Natural killer cell (primary cell): ENCODE results near the gene RNU6-1. TPM values are rescaled to one million over a fixed set of nuclear protein-coding genes. Genes with fewer than 3 reads are reported as not detected.

Experiments
- ATAC-seq, 3 donors: fragments of 150-1000 bp in 2 of 3; fragments of 200-7000 bp in 1 of 3; cut with Tn5 transposase; 1 replicate in 1 of 3; 2 replicates in 2 of 3; pipeline ENCODE4 v1.10.0; 2021; ENCODE audit warnings: mild to moderate bottlenecking in 2 of 3, moderate library complexity in 2 of 3
- DNase-seq, 2 donors: peaks; one replicate each; pipeline versions ENCODE4 v3.0.0 to v3.0.0-alpha.2; 2013 to 2021; ENCODE audit warnings: mixed read lengths in 1 of 2
- H3K27ac ChIP-seq: one replicate; pipeline ENCODE4 v1.5.1; 2013; ENCODE audit warnings: mild to moderate bottlenecking, low read length
- H3K27me3 ChIP-seq: one replicate; pipeline ENCODE4 v1.6.1; 2013; ENCODE audit warnings: low read length; ENCODE audit not compliant: control insufficient read depth, insufficient read depth
- H3K36me3 ChIP-seq: one replicate; pipeline ENCODE4 v1.6.1; 2013; ENCODE audit warnings: low read length; ENCODE audit not compliant: control insufficient read depth, insufficient read depth
- H3K4me1 ChIP-seq: one replicate; pipeline ENCODE4 v1.6.1; 2013; ENCODE audit warnings: low read length; ENCODE audit not compliant: control insufficient read depth, insufficient read depth
- H3K4me3 ChIP-seq: one replicate; pipeline ENCODE4 v1.5.1; 2013; ENCODE audit warnings: low read length
- H3K9me3 ChIP-seq: one replicate; pipeline ENCODE4 v1.6.1; 2013; ENCODE audit warnings: low read length; ENCODE audit not compliant: control insufficient read depth, insufficient read depth
- H3K27ac Mint-ChIP-seq, 2 donors: one replicate each; pipeline ENCODE4 v1.8.0; 2022; ENCODE audit warnings: mild to moderate bottlenecking in 2 of 2, mixed read lengths in 2 of 2, moderate library complexity in 1 of 2
- H3K27me3 Mint-ChIP-seq, 2 donors: one replicate each; pipeline ENCODE4 v1.8.0; 2022; ENCODE audit warnings: low read depth in 2 of 2, mixed read lengths in 2 of 2
- H3K36me3 Mint-ChIP-seq: one replicate; pipeline ENCODE4 v1.8.0; 2022; ENCODE audit warnings: mixed read lengths
- H3K4me1 Mint-ChIP-seq, 2 donors: one replicate each; pipeline ENCODE4 v1.8.0; 2022; ENCODE audit warnings: mixed read lengths in 2 of 2
- H3K4me3 Mint-ChIP-seq: one replicate; pipeline ENCODE4 v1.8.0; 2022; ENCODE audit warnings: mild to moderate bottlenecking, moderate library complexity, mixed read lengths
- H3K9me3 Mint-ChIP-seq, 2 donors: one replicate each; pipeline ENCODE4 v1.8.0; 2022; ENCODE audit warnings: mixed read lengths in 2 of 2
- WGBS: methylation state at CpG from one replicate; pipeline ENCODE4 v1.1.7; 2013; ENCODE audit warnings: missing lambda C conversion rate; ENCODE audit not compliant: insufficient coverage; 5-methylcytosine and 5-hydroxymethylcytosine counted together
- intact Hi-C: fragments of 100-400 bp; cut with micrococcal nuclease; formaldehyde crosslinking; loops from one replicate; pipeline ENCODE4 v1.14.2; 2022
- total RNA-seq, 4 donors: library from RNA; stranded (reverse); fragments of 120-200 nt in 1 of 4; gene quantifications; one replicate each; pipeline versions ENCODE4 v1.2.3 to v1.2.4, GENCODE V29; 2013 to 2022
- TF ChIP-seq, protein P1 (sequence below): fragments of 200-600 bp; IDR thresholded peaks from one replicate; pipeline ENCODE4 v1.8.0; 2022; ENCODE audit warnings: antibody characterized with exemption

RNU6-1 gene
- total RNA-seq, 3 donors from 2014 or later (not counting 1 experiment from before 2014, with no cell fraction given): not detected

DNA sequence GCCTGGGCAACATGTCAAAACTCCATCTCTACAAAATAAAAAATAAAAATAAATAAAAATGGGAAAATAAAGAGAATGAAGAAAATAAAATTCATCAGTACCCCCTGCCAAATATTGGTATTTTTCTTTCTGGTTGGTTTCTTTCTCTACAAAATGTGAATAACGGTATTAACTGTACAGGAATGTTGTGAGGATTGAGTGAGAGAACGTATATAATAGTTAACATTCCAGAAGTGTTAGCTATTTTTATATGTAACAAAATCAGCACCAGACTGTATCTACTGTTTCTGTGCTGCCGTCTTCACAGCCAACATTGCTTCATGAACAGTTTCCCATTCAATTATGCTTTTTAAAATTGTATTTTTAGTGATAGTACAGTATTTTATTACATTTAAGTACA is 25.5 kb upstream of the RNU6-1 start:
- Histone ChIP-seq H3K36me3 (no peaks in the 10 kb centered on the region), H3K4me1 (peaks cover 13% of the 10 kb centered on the region), H3K4me3 (no peak overlapping the region), H3K27me3 (peaks cover 4% of the 10 kb centered on the region), H3K27ac (no peak overlapping the region), H3K9me3 (no peaks in the 10 kb centered on the region)
- intact Hi-C loops: no loop called here
- DNase-seq (no peak), ATAC-seq (no peak)
- no peak overlapping the region for H3K4me3 Mint-ChIP-seq
- peaks cover 23 to 32% of the 10 kb centered on the region in 2 donors for H3K27me3 Mint-ChIP-seq
- peaks cover 5 to 6% of the 10 kb centered on the region in 2 donors for H3K4me1 Mint-ChIP-seq
- H3K27ac Mint-ChIP-seq: no peak overlapping the region
- no peaks in the 10 kb centered on the region for H3K36me3 Mint-ChIP-seq
- no CpG with 5 or more reads among the region's 3 CpGs for WGBS
- TF ChIP-seq, protein P1, sequence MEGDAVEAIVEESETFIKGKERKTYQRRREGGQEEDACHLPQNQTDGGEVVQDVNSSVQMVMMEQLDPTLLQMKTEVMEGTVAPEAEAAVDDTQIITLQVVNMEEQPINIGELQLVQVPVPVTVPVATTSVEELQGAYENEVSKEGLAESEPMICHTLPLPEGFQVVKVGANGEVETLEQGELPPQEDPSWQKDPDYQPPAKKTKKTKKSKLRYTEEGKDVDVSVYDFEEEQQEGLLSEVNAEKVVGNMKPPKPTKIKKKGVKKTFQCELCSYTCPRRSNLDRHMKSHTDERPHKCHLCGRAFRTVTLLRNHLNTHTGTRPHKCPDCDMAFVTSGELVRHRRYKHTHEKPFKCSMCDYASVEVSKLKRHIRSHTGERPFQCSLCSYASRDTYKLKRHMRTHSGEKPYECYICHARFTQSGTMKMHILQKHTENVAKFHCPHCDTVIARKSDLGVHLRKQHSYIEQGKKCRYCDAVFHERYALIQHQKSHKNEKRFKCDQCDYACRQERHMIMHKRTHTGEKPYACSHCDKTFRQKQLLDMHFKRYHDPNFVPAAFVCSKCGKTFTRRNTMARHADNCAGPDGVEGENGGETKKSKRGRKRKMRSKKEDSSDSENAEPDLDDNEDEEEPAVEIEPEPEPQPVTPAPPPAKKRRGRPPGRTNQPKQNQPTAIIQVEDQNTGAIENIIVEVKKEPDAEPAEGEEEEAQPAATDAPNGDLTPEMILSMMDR: no peak
- no peaks in the 10 kb centered on the region for H3K9me3 Mint-ChIP-seq

DNA sequence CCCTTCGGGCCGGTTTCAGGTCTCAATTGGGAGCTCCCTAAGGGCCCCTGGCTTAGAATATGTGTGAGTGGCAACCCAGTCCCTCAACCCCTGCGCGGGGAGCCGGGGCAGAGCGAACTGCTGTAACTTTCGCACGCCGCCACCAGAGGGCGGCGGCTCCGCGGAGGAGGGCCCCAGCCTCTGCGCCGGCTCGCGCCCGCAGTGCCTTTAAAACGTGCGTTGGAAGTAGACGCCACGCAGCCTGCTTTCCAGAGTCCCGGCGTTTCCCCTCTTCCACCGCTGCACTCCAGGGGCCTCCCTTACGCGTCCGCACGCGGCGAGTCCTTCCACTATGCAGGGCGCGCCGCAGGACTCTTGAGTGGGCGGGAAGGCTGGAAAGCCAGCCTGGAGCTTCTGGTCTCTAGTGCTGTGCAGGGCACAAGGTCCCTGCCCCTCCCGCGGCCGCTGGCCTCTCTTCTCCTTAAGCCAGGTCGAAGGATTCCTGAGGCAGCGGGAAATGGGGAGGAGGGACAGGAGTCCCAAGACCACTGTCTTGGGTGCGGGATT is 23.7 kb upstream of the RNU6-1 start:
- peaks cover 5 to 6% of the 10 kb centered on the region in 2 donors for H3K4me1 Mint-ChIP-seq
- Histone ChIP-seq H3K27ac (no peak overlapping the region), H3K4me3 (peak overlapping the region; percentile 9)

DNA sequence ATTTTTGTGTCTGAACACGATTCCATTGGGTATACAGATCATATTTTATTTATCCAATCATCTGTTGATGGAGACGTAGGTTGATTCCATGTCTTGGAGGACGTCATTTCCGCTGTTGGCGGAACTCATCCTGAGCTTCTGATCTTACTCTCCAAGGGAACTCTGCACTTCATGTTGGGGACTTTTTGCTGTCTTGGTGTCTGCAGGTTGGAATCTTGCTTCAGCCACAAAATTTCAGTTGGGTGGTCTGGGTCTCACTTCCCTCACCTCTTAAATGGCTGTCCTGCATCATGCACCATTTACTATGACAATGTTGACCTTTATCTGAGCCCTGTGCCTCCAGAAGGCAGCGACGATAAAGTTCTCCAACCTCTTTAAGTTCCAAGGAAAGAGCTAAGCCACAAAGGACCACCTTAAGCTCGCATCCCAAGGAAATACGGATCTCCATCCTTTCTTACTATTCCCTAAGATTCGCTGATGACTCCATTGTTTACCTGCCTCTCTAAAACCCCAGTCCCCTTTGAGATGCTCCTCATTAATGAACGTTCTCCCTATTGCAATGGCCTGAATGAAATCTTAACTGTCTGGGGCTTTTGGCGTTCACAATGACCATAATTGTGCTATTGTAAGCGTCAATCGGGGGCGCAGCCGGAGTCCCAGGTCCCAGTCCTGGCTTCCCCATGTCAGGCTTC is 23.1 kb upstream of the RNU6-1 start:
- Histone ChIP-seq H3K9me3 (no peaks in the 10 kb centered on the region), H3K4me1 (peaks cover 13% of the 10 kb centered on the region), H3K27me3 (peaks cover 4% of the 10 kb centered on the region), H3K4me3 (peak overlapping the region; percentile 9), H3K27ac (no peak overlapping the region), H3K36me3 (no peaks in the 10 kb centered on the region)
- intact Hi-C loops: loop anchor here (1.0 kb wide), 2 partner anchors 292 to 347 kb away; no protein-coding TSS in a partner anchor
- Mint-ChIP-seq H3K27ac (no peak overlapping the region), H3K4me3 (no peak overlapping the region), H3K36me3 (no peaks in the 10 kb centered on the region), H3K4me1 (peaks cover 5 to 6% of the 10 kb centered on the region in 2 donors), H3K27me3 (peaks cover 19 to 25% of the 10 kb centered on the region in 2 donors), H3K9me3 (no peaks in the 10 kb centered on the region)
- ATAC-seq (no peak), DNase-seq (no peak)
- TF ChIP-seq, protein P1: no peak
- WGBS: 53% methylated on average over 16 of the region's 16 CpGs

More for the DNA sequence above, 23.7 kb upstream of the RNU6-1 start:
- Mint-ChIP-seq H3K4me3 (no peak overlapping the region), H3K27me3 (peaks cover 19 to 25% of the 10 kb centered on the region in 2 donors), H3K36me3 (no peaks in the 10 kb centered on the region), H3K9me3 (no peaks in the 10 kb centered on the region), H3K27ac (no peak overlapping the region)
- H3K27me3 ChIP-seq: peaks cover 4% of the 10 kb centered on the region
- H3K36me3 ChIP-seq: no peaks in the 10 kb centered on the region
- 7% methylated on average over 41 of the region's 41 CpGs for WGBS
- peaks cover 13% of the 10 kb centered on the region for H3K4me1 ChIP-seq
- DNase-seq: peak; percentile 55 to 85
- peak; percentile 91 to 100 (median 99) for ATAC-seq
- H3K9me3 ChIP-seq: no peaks in the 10 kb centered on the region
- intact Hi-C loops: loop anchor here (1.0 kb wide), 2 partner anchors 292 to 347 kb away; no protein-coding TSS in a partner anchor
- TF ChIP-seq, protein P1: peak; percentile 95
